K562 (cell line): Measurements from ENCODE around the gene ADGRA3. TPM values are rescaled to one million over a fixed set of nuclear protein-coding genes. Genes with fewer than 3 reads are reported as not detected.

ENCODE experiments used
- ATAC-seq: fragments of 200-7000 bp; cut with Tn5 transposase; 3 replicates; pipeline ENCODE4 v1.9.1; 2020; ENCODE audit warnings: moderate library complexity
- BruUV-seq: library from RNA; stranded (reverse); fragments of 400-500 nt; replicated peaks from 2 replicates; lab custom pipeline; 2021; lab: Mats Ljungman, UMichigan
- CTCF ChIA-PET: fragments of 300-600 bp; formaldehyde crosslinking; extraction: SDS; loops from one replicate; lab custom pipeline; 2021; ENCODE audit warnings: low intra/inter-chr PET ratio; lab: Yijun Ruan, JAX
- POLR2A ChIA-PET: fragments of 300-600, 350-650 bp; sonication (Branson Sonifier 250); formaldehyde crosslinking; extraction: SDS; loops from one replicate; lab custom pipeline; 2021; ENCODE audit warnings: antibody characterized with exemption, inconsistent platforms; lab: Yijun Ruan, JAX
- DNase-seq, 4 experiments: peaks; one replicate each; pipeline versions ENCODE4 v3.0.0 to v3.0.0-alpha.2; 2011 to 2018; ENCODE audit warnings: low spot score in 3 of 4, mixed read lengths in 3 of 4; ENCODE audit errors: extremely low read depth in 1 of 4
- FAIRE-seq: peaks from 2 replicates; lab custom pipeline; 2011; peaks lifted over from hg19 to GRCh38; lab: Jason Lieb, UNC
- H2AFZ ChIP-seq: 2 replicates; pipeline ENCODE4 v1.6.0; 2011; ENCODE audit warnings: low read depth, low read length, control low read depth, inconsistent platforms
- H3K27ac ChIP-seq: fragments of 200-600 bp; 3 replicates; pipeline ENCODE4 v1.8.0; 2011; ENCODE audit warnings: low read depth, mild to moderate bottlenecking, control low read depth, inconsistent platforms, low read length, moderate library complexity, mixed read lengths; ENCODE audit errors: extremely low read depth
- H3K27me3 ChIP-seq, 2 experiments: fragments of 300-600 bp in 1 of 2; 2 replicates in 1 of 2; 3 replicates in 1 of 2; pipeline versions ENCODE4 v1.6.0 to v1.8.0; 2011; ENCODE audit warnings: inconsistent platforms in 2 of 2, low read length in 2 of 2, mild to moderate bottlenecking in 1 of 2, mixed read lengths in 1 of 2, moderate library complexity in 1 of 2; ENCODE audit not compliant: control insufficient read depth in 2 of 2, insufficient read depth in 2 of 2
- H3K36me3 ChIP-seq: fragments of 300-600 bp; 3 replicates; pipeline ENCODE4 v1.8.0; 2011; ENCODE audit warnings: mild to moderate bottlenecking, low read length, inconsistent platforms; ENCODE audit not compliant: control insufficient read depth, insufficient read depth
- H3K4me1 ChIP-seq, 2 experiments: fragments of 200-600 bp in 1 of 2; replicated peaks in 1 of 2; 2 replicates in 1 of 2; 3 replicates in 1 of 2; pipeline versions ENCODE4 v1.5.1 to v1.8.0; 2011; ENCODE audit warnings: inconsistent platforms in 2 of 2, low read length in 2 of 2, mild to moderate bottlenecking in 1 of 2, mixed read lengths in 1 of 2, moderate library complexity in 1 of 2; ENCODE audit not compliant: control insufficient read depth in 2 of 2, insufficient read depth in 2 of 2
- H3K4me2 ChIP-seq: 2 replicates; pipeline ENCODE4 v1.6.1; 2011; ENCODE audit warnings: low read length, control low read depth, inconsistent platforms, mixed read lengths; ENCODE audit not compliant: insufficient read depth
- H3K4me3 ChIP-seq: fragments of 200-600 bp; sonication (generic), shearing (Covaris generic); 2 replicates; pipeline ENCODE4 v1.5.1; 2016; ENCODE audit warnings: control low read depth, inconsistent platforms
- H3K79me2 ChIP-seq: fragments of 200-600 bp; 3 replicates; pipeline ENCODE4 v1.8.0; 2011; ENCODE audit warnings: low read length, inconsistent platforms; ENCODE audit not compliant: control insufficient read depth, insufficient read depth
- H3K9ac ChIP-seq, 2 experiments: 2 replicates each; pipeline versions ENCODE4 v1.6.0 to v1.6.1; 2011; ENCODE audit warnings: low read depth in 2 of 2, low read length in 2 of 2, control low read depth in 1 of 2, inconsistent platforms in 1 of 2, mild to moderate bottlenecking in 1 of 2, mixed read lengths in 1 of 2; ENCODE audit not compliant: insufficient read depth in 1 of 2
- H3K9me1 ChIP-seq: one replicate; pipeline ENCODE4 v1.6.0; 2011; ENCODE audit warnings: inconsistent platforms, mild to moderate bottlenecking, low read length, moderate library complexity; ENCODE audit not compliant: control insufficient read depth, insufficient read depth
- H3K9me3 ChIP-seq: replicated peaks from 2 replicates; pipeline ENCODE4 v1.5.1; 2011; ENCODE audit warnings: low read depth, low read length, inconsistent platforms; ENCODE audit not compliant: control insufficient read depth, insufficient read depth
- H4K20me1 ChIP-seq: replicated peaks from 2 replicates; pipeline ENCODE4 v1.6.1; 2011; ENCODE audit warnings: low read length, inconsistent platforms, mixed read lengths; ENCODE audit not compliant: control insufficient read depth, insufficient read depth
- GTF2A2 ChIP-seq: IDR thresholded peaks from 2 replicates; pipeline ENCODE4 v1.6.1; 2016; ENCODE audit warnings: mild to moderate bottlenecking, missing genetic modification characterization, missing compliant biosample characterization
- POU5F1 ChIP-seq: fragments of 150-350 bp; IDR thresholded peaks from 2 replicates; pipeline ENCODE4 v1.6.1; 2014; ENCODE audit warnings: borderline replicate concordance, low read length, low read depth, mild to moderate bottlenecking; ENCODE audit not compliant: partially characterized antibody
- SUPT5H ChIP-seq: fragments of 450-650 bp; IDR thresholded peaks from 2 replicates; pipeline ENCODE4 v1.6.1; 2016
- ZNF830 ChIP-seq: fragments of 250-450 bp; sonication (Bioruptor Pico); IDR thresholded peaks from 2 replicates; pipeline ENCODE4 v1.5.0; 2021; ENCODE audit warnings: mild to moderate bottlenecking
- WGBS: fragments of 100-300 bp; shearing (Covaris generic); methylation state at CpG from one replicate; pipeline ENCODE4 v1.1.6; 2016; ENCODE audit warnings: low coverage, mixed read lengths; ENCODE audit not compliant: insufficient coverage; ENCODE audit errors: missing lambda C conversion rate; 5-methylcytosine and 5-hydroxymethylcytosine counted together
- in situ Hi-C: fragments of 300-500 bp; cut with MboI; formaldehyde crosslinking; loops from 4 replicates; pipeline ENCODE4 v1.15.0; 2018; ENCODE audit warnings: inconsistent platforms, mixed read lengths
- intact Hi-C: fragments of 100-400 bp; cut with micrococcal nuclease; formaldehyde crosslinking; loops from 2 replicates; pipeline ENCODE4 v1.14.2; 2022
- polyA plus RNA-seq, 8 experiments: library from polyadenylated mRNA; depleted of rRNA in 4 of 8; stranded (reverse) in 5 of 8; unstranded in 3 of 8; fragments of >200 nt; fragmentation: Nextera tagmentation in 2 of 8; fragmentation: Illumina TruSeq in 1 of 8; extraction: Ambion mirVana in 2 of 8; extraction: Trizol in 1 of 8; gene quantifications; 2 replicates each; pipeline versions ENCODE4 v1.2.1 to v1.2.3, GENCODE V29; 2011 to 2014; ENCODE audit warnings: inconsistent platforms in 1 of 8, missing spikeins in 1 of 8
- total RNA-seq, 7 experiments: library from RNA; depleted of rRNA in 6 of 7; stranded (reverse); fragments of >200 nt in 6 of 7; fragmentation: Illumina TruSeq in 2 of 7; extraction: Trizol in 2 of 7; gene quantifications; 2 replicates each; pipeline versions ENCODE4 v1.2.1 to v1.2.3, GENCODE V29; 2011 to 2021; ENCODE audit warnings: low replicate concordance in 1 of 7
- TF ChIP-seq, protein P1 (sequence below): fragments of 450-650 bp; IDR thresholded peaks from 2 replicates; pipeline ENCODE4 v1.6.1; 2016; ENCODE audit warnings: missing biosample characterization, missing genetic modification characterization
- TF ChIP-seq, protein P2 (sequence below): fragments of 450-650 bp; IDR thresholded peaks from 2 replicates; pipeline ENCODE4 v1.6.1; 2017; ENCODE audit warnings: antibody characterized with exemption
- TF ChIP-seq, protein P3 (sequence below): fragments of 450-650 bp; formaldehyde crosslinking; IDR thresholded peaks from 2 replicates; pipeline ENCODE4 v1.4.0; 2020; ENCODE audit warnings: mild to moderate bottlenecking, moderate library complexity

Gene ADGRA3
- total and polyA plus RNA-seq, 9 of the 15 experiments (the other 6 are each of a cell fraction or from before 2014, with no cell fraction given) = 0.06 to 2.3 (median 0.27) TPM; not detected in 3

DNA sequence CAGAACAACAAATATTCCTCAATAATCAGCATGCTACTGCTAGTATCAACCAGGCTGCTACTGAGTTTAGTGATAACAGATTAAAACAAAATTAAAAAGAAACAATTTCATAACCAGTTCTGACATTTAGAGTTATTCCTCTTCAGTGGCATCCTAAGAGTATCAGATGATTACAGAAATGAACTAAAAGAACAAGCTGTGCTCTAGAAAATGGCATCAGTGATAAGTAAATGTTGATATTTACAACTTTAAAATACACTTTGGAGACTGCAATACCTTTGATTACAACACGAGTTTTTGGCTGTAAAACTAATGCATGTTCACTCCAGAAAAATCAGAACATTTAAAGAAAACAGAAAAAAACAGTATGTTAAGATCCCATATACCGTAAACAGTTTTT, 72.9 kb downstream of the ADGRA3 start:
- no peak for DNase-seq
- Histone ChIP-seq H3K4me1 (no peaks in the 10 kb centered on the region), H3K9ac (no peak overlapping the region), H3K9me3 (no peaks in the 10 kb centered on the region), H3K4me2 (no peak overlapping the region), H2AFZ (no peak overlapping the region), H4K20me1 (no peaks in the 10 kb centered on the region), H3K27me3 (no peaks in the 10 kb centered on the region), H3K27ac (no peak overlapping the region), H3K36me3 (no peaks in the 10 kb centered on the region), H3K4me3 (no peak overlapping the region), H3K9me1 (no peaks in the 10 kb centered on the region), H3K79me2 (no peaks in the 10 kb centered on the region)
- BruUV-seq = no TSS peak
- POLR2A ChIA-PET = no interaction called here
- no peak for FAIRE-seq
- WGBS = 0% methylated on average over 2 of the region's 2 CpGs
- no peak for ATAC-seq
- CTCF ChIA-PET = no interaction called here
- intact Hi-C loops = no loop called here
- in situ Hi-C loops = no loop called here
- TF ChIP-seq, protein P1, sequence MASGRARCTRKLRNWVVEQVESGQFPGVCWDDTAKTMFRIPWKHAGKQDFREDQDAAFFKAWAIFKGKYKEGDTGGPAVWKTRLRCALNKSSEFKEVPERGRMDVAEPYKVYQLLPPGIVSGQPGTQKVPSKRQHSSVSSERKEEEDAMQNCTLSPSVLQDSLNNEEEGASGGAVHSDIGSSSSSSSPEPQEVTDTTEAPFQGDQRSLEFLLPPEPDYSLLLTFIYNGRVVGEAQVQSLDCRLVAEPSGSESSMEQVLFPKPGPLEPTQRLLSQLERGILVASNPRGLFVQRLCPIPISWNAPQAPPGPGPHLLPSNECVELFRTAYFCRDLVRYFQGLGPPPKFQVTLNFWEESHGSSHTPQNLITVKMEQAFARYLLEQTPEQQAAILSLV (tag) = no peak

DNA sequence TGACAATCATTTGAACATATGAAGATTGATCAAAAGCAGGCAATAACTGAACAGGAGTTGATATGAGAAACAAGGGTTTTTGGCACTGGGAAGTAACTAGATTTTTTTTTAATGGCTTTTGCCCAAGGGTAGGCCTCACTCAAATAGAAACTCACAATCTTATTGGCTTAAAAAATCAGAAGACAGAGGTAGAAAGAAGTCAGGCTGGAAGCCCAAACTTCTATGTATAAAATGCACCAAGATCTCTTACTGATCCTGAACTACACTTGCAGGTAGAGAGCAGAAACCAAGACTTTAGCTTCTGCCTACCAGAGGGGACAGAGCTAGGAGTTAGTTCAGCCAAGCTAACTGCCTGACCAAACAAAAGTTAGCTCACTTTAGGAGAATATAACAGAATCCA, 74.9 kb downstream of the ADGRA3 start:
- no TSS peak for BruUV-seq
- FAIRE-seq = no peak
- TF ChIP-seq, protein P2, sequence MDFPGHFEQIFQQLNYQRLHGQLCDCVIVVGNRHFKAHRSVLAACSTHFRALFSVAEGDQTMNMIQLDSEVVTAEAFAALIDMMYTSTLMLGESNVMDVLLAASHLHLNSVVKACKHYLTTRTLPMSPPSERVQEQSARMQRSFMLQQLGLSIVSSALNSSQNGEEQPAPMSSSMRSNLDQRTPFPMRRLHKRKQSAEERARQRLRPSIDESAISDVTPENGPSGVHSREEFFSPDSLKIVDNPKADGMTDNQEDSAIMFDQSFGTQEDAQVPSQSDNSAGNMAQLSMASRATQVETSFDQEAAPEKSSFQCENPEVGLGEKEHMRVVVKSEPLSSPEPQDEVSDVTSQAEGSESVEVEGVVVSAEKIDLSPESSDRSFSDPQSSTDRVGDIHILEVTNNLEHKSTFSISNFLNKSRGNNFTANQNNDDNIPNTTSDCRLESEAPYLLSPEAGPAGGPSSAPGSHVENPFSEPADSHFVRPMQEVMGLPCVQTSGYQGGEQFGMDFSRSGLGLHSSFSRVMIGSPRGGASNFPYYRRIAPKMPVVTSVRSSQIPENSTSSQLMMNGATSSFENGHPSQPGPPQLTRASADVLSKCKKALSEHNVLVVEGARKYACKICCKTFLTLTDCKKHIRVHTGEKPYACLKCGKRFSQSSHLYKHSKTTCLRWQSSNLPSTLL = no peak
- no peak for TF ChIP-seq GTF2A2 (tag)
- TF ChIP-seq ZNF830 = no peak
- TF ChIP-seq SUPT5H = no peak
- no peak for TF ChIP-seq POU5F1
- TF ChIP-seq, protein P3, sequence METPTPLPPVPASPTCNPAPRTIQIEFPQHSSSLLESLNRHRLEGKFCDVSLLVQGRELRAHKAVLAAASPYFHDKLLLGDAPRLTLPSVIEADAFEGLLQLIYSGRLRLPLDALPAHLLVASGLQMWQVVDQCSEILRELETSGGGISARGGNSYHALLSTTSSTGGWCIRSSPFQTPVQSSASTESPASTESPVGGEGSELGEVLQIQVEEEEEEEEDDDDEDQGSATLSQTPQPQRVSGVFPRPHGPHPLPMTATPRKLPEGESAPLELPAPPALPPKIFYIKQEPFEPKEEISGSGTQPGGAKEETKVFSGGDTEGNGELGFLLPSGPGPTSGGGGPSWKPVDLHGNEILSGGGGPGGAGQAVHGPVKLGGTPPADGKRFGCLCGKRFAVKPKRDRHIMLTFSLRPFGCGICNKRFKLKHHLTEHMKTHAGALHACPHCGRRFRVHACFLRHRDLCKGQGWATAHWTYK (CRISPR knock-in tag) = no peak
- no peaks in the 10 kb centered on the region for H3K4me1 ChIP-seq
- in situ Hi-C loops (no loop called here), intact Hi-C loops (no loop called here)
- H4K20me1 ChIP-seq = no peaks in the 10 kb centered on the region
- ChIA-PET CTCF (no interaction called here), POLR2A (no interaction called here)
- no peaks in the 10 kb centered on the region for H3K27me3 ChIP-seq
- H3K27ac ChIP-seq = no peak overlapping the region
- no peaks in the 10 kb centered on the region for H3K9me1 ChIP-seq
- H3K4me2 ChIP-seq = no peak overlapping the region
- no peaks in the 10 kb centered on the region for H3K36me3 ChIP-seq
- H3K9me3 ChIP-seq = no peaks in the 10 kb centered on the region
- H2AFZ ChIP-seq = no peak overlapping the region
- no peak overlapping the region for H3K9ac ChIP-seq
- no peak overlapping the region for H3K4me3 ChIP-seq
- no peak for DNase-seq
- ATAC-seq = no peak
- H3K79me2 ChIP-seq = no peaks in the 10 kb centered on the region
